Activated CD4-positive, alpha-beta memory T cell treated with anti-CD3 and anti-CD28 coated beads, Interleukin-2, amount 10 ng/mL, durations not matched to agents 7 days and 5 days (primary cell): ENCODE measurements around the gene ELP4. TPM values are rescaled to one million over a fixed set of nuclear protein-coding genes. Genes with fewer than 3 reads are reported as not detected.
"Not testable (repeated sequence)": the region's sequence is repeated elsewhere in the genome, so short reads cannot be mapped to it uniquely, and the experiment has no call there.

ENCODE experiments used
- CTCF ChIA-PET: fragments of 350-600 bp; sonication (Branson Sonifier 250); formaldehyde crosslinking; loops from one replicate; lab custom pipeline; 2021; ENCODE audit warnings: antibody characterized with exemption, inconsistent platforms; lab: Charles Lee
- POLR2A ChIA-PET: fragments of 350-600 bp; sonication (Branson Sonifier 250); formaldehyde crosslinking; loops from one replicate; lab custom pipeline; 2021; ENCODE audit warnings: antibody characterized with exemption; lab: Charles Lee
- DNase-seq: peaks from one replicate; pipeline ENCODE4 v3.0.0-alpha.2; 2020
- H3K27ac Mint-ChIP-seq: one replicate; pipeline ENCODE4 v1.8.0; 2021; ENCODE audit warnings: mild to moderate bottlenecking, mixed read lengths
- H3K27me3 Mint-ChIP-seq: one replicate; pipeline ENCODE4 v1.8.0; 2021; ENCODE audit warnings: mixed read lengths
- H3K36me3 Mint-ChIP-seq: one replicate; pipeline ENCODE4 v1.8.0; 2021; ENCODE audit warnings: low read depth, mixed read lengths
- H3K4me1 Mint-ChIP-seq: one replicate; pipeline ENCODE4 v1.8.0; 2021; ENCODE audit warnings: mixed read lengths
- H3K4me3 Mint-ChIP-seq: one replicate; pipeline ENCODE4 v1.8.0; 2021; ENCODE audit warnings: mild to moderate bottlenecking, mixed read lengths
- H3K9me3 Mint-ChIP-seq: one replicate; pipeline ENCODE4 v1.8.0; 2021; ENCODE audit warnings: mixed read lengths
- total RNA-seq, 2 experiments: library from RNA; stranded (reverse); gene quantifications; one replicate each; pipeline ENCODE4 v1.2.3, GENCODE V29; 2021

The ELP4 gene
- total RNA-seq, 2 experiments from 2014 or later = 19.0 to 19.9 TPM

DNA sequence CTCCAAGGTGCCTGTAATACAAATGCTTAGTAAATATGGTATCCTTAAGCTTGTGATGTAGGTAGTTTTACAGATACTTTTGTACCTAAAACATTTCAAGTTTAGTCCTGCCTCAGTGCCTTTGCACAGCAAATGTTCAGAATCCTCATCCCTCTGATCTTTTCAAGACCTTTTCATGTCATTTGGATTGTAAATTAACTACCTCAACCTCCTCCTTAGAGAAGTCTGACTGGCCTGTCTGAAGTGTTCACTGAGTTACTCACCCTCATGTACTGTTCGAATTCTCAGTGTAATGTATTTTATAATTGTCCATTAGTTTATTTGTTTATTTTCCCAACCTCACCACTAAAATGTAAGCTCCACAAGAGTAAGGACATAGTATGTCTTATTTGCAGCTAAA, 147.5 kb downstream of the ELP4 start:
- no peak overlapping the region for H3K27ac Mint-ChIP-seq
- no peaks in the 10 kb centered on the region for H3K36me3 Mint-ChIP-seq
- DNase-seq = no peak
- no peaks in the 10 kb centered on the region for H3K27me3 Mint-ChIP-seq
- ChIA-PET CTCF (no interaction called here), POLR2A (no interaction called here)
- no peak overlapping the region for H3K4me3 Mint-ChIP-seq
- no peaks in the 10 kb centered on the region for H3K4me1 Mint-ChIP-seq
- H3K9me3 Mint-ChIP-seq = no peaks in the 10 kb centered on the region

DNA sequence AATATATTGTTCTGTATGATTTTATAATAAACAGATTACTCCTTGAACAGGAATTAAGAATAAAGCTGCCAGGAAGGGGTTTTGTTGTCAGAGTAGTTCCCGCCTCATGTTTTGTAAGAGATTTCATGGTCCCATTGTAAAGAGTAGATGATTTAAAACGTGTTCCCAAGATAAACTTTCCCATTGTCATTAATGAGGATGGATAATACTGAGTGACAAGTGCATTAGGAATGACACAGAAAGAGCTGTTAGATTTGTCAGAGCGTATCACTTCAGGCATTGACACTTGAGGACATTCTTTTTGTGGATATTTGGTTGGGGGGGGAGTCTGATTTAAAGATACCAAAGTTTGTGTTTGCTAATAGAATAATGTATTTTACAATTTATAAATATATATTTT, 154.6 kb downstream of the ELP4 start:
- no peak for DNase-seq
- H3K36me3 Mint-ChIP-seq = no peaks in the 10 kb centered on the region
- H3K27me3 Mint-ChIP-seq = no peaks in the 10 kb centered on the region
- ChIA-PET CTCF (no interaction called here), POLR2A (no interaction called here)
- no peaks in the 10 kb centered on the region for H3K4me1 Mint-ChIP-seq
- H3K9me3 Mint-ChIP-seq = no peaks in the 10 kb centered on the region
- H3K27ac Mint-ChIP-seq = no peak overlapping the region
- no peak overlapping the region for H3K4me3 Mint-ChIP-seq

DNA sequence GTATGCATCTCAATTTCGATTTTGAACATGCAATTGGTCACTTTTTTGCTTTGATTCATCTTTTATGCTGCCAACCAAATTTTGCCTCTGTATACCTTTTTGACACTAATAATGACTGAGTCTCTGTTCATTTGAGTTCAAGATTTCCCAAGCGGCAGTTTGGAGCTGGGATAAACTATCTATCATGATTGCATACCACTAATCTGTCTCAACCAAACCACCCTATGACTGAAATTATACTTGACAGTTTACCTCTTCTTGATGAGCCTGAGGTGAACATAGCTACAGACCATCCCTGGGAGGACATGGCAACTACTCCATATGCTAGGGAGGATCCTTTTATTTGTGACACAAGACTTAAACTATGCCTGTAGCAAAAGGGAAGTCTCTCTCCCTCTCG, 155.4 kb downstream of the ELP4 start:
- no peak for DNase-seq
- H3K36me3 Mint-ChIP-seq = no peaks in the 10 kb centered on the region
- H3K4me1 Mint-ChIP-seq = no peaks in the 10 kb centered on the region
- H3K27me3 Mint-ChIP-seq = no peaks in the 10 kb centered on the region
- POLR2A ChIA-PET = no interaction called here
- H3K27ac Mint-ChIP-seq = no peak overlapping the region
- CTCF ChIA-PET = no interaction called here
- no peaks in the 10 kb centered on the region for H3K9me3 Mint-ChIP-seq
- H3K4me3 Mint-ChIP-seq = no peak overlapping the region

DNA sequence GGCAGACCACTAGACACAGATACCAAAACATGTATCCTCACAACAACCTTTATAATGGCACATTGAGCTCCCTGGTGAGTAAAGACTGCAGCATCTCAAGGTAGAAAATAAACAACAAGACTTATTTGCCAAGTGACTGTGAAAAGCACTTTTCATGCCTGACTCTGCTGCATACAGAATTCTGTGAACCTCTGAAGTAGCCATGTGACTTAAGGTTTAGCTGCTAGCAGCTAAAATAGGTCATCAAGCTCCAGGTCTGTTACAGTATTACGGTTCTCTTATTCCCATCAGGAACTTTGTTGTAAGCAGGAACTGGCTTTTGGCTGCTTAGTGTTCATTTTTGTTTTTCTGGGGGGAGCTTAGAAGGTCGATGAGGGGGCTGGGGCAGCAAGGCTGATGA, 162.1 kb downstream of the ELP4 start:
- no peaks in the 10 kb centered on the region for H3K36me3 Mint-ChIP-seq
- no peaks in the 10 kb centered on the region for H3K27me3 Mint-ChIP-seq
- DNase-seq = no peak
- no peak overlapping the region for H3K27ac Mint-ChIP-seq
- H3K4me3 Mint-ChIP-seq = no peak overlapping the region
- no peaks in the 10 kb centered on the region for H3K4me1 Mint-ChIP-seq
- CTCF ChIA-PET = no interaction called here
- POLR2A ChIA-PET = no interaction called here
- no peaks in the 10 kb centered on the region for H3K9me3 Mint-ChIP-seq

DNA sequence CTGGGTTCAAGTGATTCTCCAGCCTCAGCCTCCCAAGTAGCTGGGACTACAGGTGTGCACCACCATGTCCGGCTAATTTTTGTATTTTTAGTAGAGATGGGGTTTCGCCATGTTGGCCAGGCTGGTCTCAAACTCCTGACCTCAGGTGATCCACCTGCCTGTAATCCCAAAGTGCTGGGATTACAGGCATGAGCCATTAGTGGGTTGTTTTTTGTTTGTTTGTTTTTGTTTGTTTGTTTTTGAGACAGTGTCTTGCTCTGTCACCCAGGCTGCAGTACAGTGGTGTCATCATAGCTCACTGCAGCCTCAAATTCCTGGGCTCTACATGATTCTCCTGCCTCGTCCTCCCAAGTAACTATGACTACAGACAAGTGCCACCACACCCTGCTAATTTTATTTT, 163.5 kb downstream of the ELP4 start:
- H3K27me3 Mint-ChIP-seq, POLR2A ChIA-PET, H3K9me3 Mint-ChIP-seq, H3K4me1 Mint-ChIP-seq, H3K36me3 Mint-ChIP-seq, H3K4me3 Mint-ChIP-seq, DNase-seq, H3K27ac Mint-ChIP-seq, CTCF ChIA-PET: not testable (repeated sequence)

DNA sequence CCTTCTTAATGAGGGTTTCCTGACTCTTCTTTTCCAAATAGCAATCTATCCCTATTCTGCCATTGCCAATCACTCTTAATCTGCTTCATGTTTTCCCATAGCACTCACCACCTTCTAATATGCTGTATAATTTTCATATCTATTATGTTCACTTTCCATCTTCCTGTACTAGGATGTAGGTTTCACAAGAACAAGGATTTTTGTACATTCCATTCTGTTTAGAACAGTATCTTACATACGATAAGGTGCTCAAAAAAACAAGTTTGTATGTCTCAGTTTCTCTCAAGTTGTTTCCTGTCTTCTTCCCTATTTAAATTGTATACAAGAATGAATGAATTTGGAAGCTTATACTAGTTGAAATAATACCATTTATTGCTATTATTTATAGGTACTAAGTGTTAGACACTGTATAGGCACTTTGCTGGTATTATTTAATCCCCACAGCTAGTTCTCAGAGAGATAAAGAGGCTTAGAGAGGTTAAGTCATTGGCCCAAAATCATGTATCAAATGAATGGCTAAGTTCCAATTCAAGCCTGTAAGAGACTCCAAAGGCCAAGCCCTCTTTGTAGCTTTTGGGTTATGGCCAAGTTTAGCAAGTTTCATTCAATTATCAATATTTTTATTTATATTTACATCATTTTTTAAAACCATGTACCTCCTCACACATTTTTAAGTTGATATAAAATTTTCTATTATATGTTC, 166.9 kb downstream of the ELP4 start:
- ChIA-PET POLR2A (interaction anchor here (0.6 kb wide), 1 partner anchor 62 kb away, joined by 3 read pairs; no protein-coding TSS in a partner anchor), CTCF (no interaction called here)
- H3K4me1 Mint-ChIP-seq = no peaks in the 10 kb centered on the region
- H3K27me3 Mint-ChIP-seq = no peaks in the 10 kb centered on the region
- H3K27ac Mint-ChIP-seq = no peak overlapping the region
- DNase-seq = no peak
- peaks cover 3% of the 10 kb centered on the region for H3K9me3 Mint-ChIP-seq
- no peaks in the 10 kb centered on the region for H3K36me3 Mint-ChIP-seq
- H3K4me3 Mint-ChIP-seq = no peak overlapping the region

DNA sequence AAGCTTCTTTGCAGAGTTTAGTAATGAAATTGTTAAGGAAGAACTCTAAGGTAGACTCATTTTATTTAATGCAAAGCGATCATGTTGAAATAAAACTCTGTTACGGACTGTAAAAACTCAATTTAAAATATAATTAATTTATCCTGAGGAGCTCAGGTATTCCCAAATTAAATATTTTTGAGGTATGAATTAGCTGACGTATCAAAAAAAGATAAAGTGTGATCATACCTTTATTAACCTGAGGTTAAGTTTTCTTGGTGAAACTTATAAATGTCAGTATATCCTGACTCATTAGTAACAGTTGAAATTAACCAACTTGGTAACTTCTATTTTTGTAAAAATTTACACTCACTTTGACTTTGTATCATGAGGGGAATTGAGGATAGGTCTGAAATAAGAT, 171.2 kb downstream of the ELP4 start:
- ChIA-PET CTCF (no interaction called here), POLR2A (no interaction called here)
- peaks cover 3% of the 10 kb centered on the region for H3K9me3 Mint-ChIP-seq
- H3K36me3 Mint-ChIP-seq = no peaks in the 10 kb centered on the region
- no peaks in the 10 kb centered on the region for H3K27me3 Mint-ChIP-seq
- DNase-seq = no peak
- H3K4me1 Mint-ChIP-seq = no peaks in the 10 kb centered on the region
- H3K27ac Mint-ChIP-seq = no peak overlapping the region
- no peak overlapping the region for H3K4me3 Mint-ChIP-seq

DNA sequence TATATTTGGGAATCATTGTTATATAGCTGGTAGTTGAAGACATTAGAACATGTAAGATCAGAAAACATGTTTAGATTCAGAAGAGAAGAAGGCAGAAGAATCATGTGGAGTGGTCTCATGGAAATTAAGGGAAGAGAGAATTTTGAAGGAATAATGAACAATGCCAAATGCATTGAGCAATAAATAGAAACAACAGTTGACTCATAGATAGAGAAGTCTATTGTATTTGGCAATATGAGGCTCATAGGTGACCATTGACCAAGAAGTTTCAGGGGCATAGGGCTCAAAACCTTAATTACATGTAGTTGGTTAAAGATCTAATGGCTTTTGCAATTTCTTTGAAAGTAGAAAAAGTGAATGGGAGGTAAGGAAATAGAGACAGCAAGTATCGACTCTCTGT, 177.7 kb downstream of the ELP4 start:
- ChIA-PET POLR2A (no interaction called here), CTCF (interaction anchor here (0.6 kb wide), 1 partner anchor 441 kb away, joined by 3 read pairs; no protein-coding TSS in a partner anchor)
- DNase-seq = no peak
- H3K4me3 Mint-ChIP-seq = no peak overlapping the region
- H3K27ac Mint-ChIP-seq = no peak overlapping the region
- H3K27me3 Mint-ChIP-seq = no peaks in the 10 kb centered on the region
- no peaks in the 10 kb centered on the region for H3K36me3 Mint-ChIP-seq
- H3K4me1 Mint-ChIP-seq = peaks cover 5% of the 10 kb centered on the region
- H3K9me3 Mint-ChIP-seq = no peaks in the 10 kb centered on the region

DNA sequence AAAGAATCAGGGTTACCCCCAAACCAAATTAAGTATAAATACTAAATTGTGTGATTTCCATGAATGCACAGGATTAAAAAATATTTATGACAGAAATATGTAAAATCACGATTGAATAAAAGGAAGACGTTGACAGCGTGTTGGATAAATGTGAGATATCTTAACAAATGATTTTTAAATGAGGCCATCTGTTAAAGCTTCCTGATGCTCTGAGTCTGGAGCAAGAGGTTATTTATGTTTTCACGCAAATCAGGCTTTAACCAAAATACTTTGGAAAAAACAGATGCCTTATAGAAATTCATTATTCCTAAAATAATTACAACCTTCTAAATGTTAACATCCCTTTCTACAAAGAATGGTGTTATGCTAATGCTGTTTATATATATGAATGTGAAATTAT, 178.3 kb downstream of the ELP4 start:
- ChIA-PET CTCF (no interaction called here), POLR2A (no interaction called here)
- no peak overlapping the region for H3K4me3 Mint-ChIP-seq
- peaks cover 5% of the 10 kb centered on the region for H3K4me1 Mint-ChIP-seq
- H3K9me3 Mint-ChIP-seq = no peaks in the 10 kb centered on the region
- no peaks in the 10 kb centered on the region for H3K36me3 Mint-ChIP-seq
- no peak for DNase-seq
- H3K27me3 Mint-ChIP-seq = no peaks in the 10 kb centered on the region
- no peak overlapping the region for H3K27ac Mint-ChIP-seq

DNA sequence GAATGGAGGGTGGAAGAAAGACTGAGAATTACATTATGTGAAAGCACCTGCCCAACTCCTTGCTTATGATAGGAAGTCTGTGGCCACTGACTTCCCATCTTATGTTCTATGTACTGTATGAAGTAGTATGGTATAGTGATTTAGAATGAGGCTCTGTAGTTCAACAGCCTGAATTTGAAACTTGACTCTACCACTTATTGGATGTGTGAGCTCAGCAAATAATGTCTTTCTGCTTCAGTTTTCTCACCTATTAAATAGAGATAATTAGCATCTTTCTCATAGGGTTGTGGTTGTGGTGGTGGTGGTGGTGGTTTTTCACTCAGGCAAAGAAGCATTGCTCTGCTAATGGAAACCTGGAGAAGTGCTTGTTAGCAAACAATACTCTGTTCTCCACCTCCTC, 180.0 kb downstream of the ELP4 start:
- ChIA-PET POLR2A (no interaction called here), CTCF (no interaction called here)
- Mint-ChIP-seq H3K36me3 (no peaks in the 10 kb centered on the region), H3K4me3 (no peak overlapping the region), H3K27ac (no peak overlapping the region), H3K9me3 (no peaks in the 10 kb centered on the region), H3K27me3 (no peaks in the 10 kb centered on the region), H3K4me1 (peaks cover 5% of the 10 kb centered on the region)
- no peak for DNase-seq

DNA sequence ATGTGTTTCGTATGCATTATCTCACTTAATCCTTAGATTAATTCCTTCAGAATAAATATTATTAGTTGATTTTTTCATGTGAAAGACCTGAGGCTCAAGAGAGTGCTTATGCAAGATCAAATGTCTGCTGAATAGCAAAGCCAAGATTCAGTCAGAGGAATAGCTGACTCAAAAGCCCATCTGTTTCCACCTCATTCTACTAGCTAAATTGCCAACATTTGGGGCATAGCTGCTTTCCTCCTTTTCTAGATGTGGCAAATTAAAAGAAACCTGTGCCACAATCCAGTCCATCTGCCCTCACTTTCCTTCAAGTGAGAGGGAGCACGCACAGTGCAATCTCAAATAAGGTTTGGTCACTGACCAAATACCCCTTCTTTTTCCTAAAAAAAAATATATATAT, 180.5 kb downstream of the ELP4 start:
- peaks cover 5% of the 10 kb centered on the region for H3K4me1 Mint-ChIP-seq
- H3K4me3 Mint-ChIP-seq = no peak overlapping the region
- ChIA-PET POLR2A (no interaction called here), CTCF (no interaction called here)
- no peak overlapping the region for H3K27ac Mint-ChIP-seq
- H3K27me3 Mint-ChIP-seq = no peaks in the 10 kb centered on the region
- no peaks in the 10 kb centered on the region for H3K36me3 Mint-ChIP-seq
- DNase-seq = no peak
- no peaks in the 10 kb centered on the region for H3K9me3 Mint-ChIP-seq

DNA sequence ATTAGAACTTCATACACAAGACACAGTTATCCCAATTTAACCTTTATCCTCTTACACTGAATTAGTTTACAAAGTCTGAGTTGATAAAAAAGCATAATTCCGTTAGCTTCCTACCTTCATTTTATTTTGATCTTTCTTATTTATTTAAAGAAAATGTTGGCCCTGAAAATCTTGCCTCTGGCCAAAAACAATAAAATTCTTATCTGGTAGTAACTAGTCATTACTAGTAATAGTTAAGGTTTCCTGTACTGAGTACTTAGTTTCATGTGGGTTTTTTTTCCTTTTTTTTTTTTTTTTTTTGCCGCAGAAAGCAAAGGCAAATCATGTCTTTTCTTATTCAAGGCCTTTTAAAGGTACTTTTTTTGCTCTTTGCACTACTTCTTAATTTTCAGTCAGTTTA, 180.9 kb downstream of the ELP4 start:
- POLR2A ChIA-PET = no interaction called here

DNA sequence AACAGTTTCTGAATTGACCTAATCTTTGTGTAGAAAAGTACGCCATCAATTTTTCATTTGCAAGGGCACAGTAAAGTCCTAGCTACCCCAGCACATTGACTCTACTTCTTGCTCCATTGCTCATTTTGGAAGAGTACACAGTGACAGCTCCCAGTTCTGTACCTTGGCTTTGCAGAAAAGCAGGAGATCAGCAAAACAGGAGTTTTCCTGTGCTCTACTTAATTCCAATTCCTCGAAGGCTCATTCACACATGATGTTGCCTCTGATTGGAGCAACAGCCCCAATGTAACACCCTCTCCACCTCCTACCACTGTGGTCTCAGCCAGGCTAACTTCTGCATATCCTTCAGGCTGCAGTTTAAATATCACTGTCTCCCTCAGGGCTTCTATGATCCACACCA, 182.9 kb downstream of the ELP4 start:
- no peak for DNase-seq
- Mint-ChIP-seq H3K9me3 (no peaks in the 10 kb centered on the region), H3K4me3 (no peak overlapping the region), H3K27ac (no peak overlapping the region), H3K4me1 (peaks cover 5% of the 10 kb centered on the region), H3K27me3 (no peaks in the 10 kb centered on the region), H3K36me3 (no peaks in the 10 kb centered on the region)
- ChIA-PET CTCF (no interaction called here), POLR2A (no interaction called here)

More for the DNA sequence above, 180.9 kb downstream of the ELP4 start:
- no peaks in the 10 kb centered on the region for H3K9me3 Mint-ChIP-seq
- CTCF ChIA-PET = interaction anchor here (0.8 kb wide), 1 partner anchor 20 kb away, joined by 5 read pairs; no protein-coding TSS in a partner anchor
- H3K36me3 Mint-ChIP-seq = no peaks in the 10 kb centered on the region
- H3K4me1 Mint-ChIP-seq = peaks cover 5% of the 10 kb centered on the region
- no peak for DNase-seq
- H3K27me3 Mint-ChIP-seq = no peaks in the 10 kb centered on the region
- H3K27ac Mint-ChIP-seq = no peak overlapping the region
- H3K4me3 Mint-ChIP-seq = no peak overlapping the region

DNA sequence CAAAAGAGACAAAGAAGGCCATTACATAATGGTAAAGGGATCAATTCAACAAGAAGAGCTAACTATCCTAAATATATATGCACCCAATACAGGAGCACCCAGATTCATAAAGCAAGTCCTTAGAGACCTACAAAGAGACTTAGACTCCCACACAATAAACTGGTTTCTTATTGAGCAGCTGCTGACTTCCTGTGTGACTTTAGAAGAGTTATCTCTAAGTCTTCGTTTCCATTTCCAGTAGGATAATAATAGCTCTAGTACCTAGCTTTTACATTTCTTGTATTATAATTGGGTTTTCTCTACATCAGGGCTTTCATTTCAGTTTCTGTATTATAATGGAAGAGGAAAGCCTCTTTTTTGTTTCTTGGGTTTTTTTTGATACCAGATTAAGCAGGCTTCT, 187.5 kb downstream of the ELP4 start:
- CTCF ChIA-PET, H3K36me3 Mint-ChIP-seq, H3K27me3 Mint-ChIP-seq: not testable (repeated sequence)

More for the DNA sequence above, 187.5 kb downstream of the ELP4 start:
- H3K4me3 Mint-ChIP-seq, H3K9me3 Mint-ChIP-seq, POLR2A ChIA-PET, H3K4me1 Mint-ChIP-seq, DNase-seq, H3K27ac Mint-ChIP-seq: not testable (repeated sequence)
